ENCODE data around the gene HACD1. TPM values are rescaled to one million over a fixed set of nuclear protein-coding genes. Genes with fewer than 3 reads are reported as not detected.

The HACD1 gene
- total and polyA plus RNA-seq, 2 experiments from 2014 or later, result 14.8 to 38.8 TPM

DNA sequence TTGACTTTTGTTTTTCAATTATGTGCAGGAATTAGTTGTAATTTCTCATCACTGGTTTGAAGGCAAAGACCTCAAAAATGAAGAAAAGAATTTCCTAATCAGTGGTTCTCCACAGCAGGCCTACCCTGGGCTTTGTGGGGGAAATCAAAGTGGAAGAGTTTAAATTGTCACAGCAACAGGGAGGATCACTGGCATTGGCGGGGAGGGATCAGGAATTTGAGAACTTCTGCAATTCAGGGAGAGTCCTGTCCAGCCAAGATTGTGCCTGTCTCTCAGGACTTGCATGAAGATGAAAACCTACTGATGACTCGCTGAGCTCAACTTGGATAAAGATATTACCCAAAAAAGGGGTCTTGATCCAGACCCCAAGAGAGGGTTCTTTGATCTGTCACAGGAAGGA is 70.1 kb downstream of the HACD1 start:
- Histone ChIP-seq H3K4me1 (ENCODE audit: insufficient read depth) (no peaks in the 10 kb centered on the region), H3K27me3 (no peaks in the 10 kb centered on the region), H3K4me3 (no peak overlapping the region), H4K20me1 (ENCODE audit: insufficient read depth, poor library complexity, severe bottlenecking) (no peaks in the 10 kb centered on the region), H3K9me2 (replicated peaks; ENCODE audit: insufficient read depth) (no peaks in the 10 kb centered on the region), H3K9me3 (ENCODE audit: low read depth) (no peaks in the 10 kb centered on the region), H3K4me2 (no peak overlapping the region), H3K36me3 (replicated peaks; ENCODE audit: insufficient read depth, low read depth) (no peaks in the 10 kb centered on the region), H2AFZ (no peak overlapping the region), H3K27ac (no peak overlapping the region), H3K79me2 (no peaks in the 10 kb centered on the region)
- WGBS (ENCODE audit: low lambda C conversion rate, missing lambda C conversion rate), result 78% methylated on average over 2 of the region's 2 CpGs
- TF ChIP-seq, protein P1, sequence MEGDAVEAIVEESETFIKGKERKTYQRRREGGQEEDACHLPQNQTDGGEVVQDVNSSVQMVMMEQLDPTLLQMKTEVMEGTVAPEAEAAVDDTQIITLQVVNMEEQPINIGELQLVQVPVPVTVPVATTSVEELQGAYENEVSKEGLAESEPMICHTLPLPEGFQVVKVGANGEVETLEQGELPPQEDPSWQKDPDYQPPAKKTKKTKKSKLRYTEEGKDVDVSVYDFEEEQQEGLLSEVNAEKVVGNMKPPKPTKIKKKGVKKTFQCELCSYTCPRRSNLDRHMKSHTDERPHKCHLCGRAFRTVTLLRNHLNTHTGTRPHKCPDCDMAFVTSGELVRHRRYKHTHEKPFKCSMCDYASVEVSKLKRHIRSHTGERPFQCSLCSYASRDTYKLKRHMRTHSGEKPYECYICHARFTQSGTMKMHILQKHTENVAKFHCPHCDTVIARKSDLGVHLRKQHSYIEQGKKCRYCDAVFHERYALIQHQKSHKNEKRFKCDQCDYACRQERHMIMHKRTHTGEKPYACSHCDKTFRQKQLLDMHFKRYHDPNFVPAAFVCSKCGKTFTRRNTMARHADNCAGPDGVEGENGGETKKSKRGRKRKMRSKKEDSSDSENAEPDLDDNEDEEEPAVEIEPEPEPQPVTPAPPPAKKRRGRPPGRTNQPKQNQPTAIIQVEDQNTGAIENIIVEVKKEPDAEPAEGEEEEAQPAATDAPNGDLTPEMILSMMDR (IDR thresholded peaks at IDR 0.05; ENCODE audit: poor library complexity), result no peak
- no peak for TF ChIP-seq EZH2phosphoT487 (IDR thresholded peaks at IDR 0.05; ENCODE audit: low read depth, severe bottlenecking, unreplicated experiment)
- no peak for TF ChIP-seq EZH2 (IDR thresholded peaks at IDR 0.05; ENCODE audit: borderline replicate concordance)
- DNase-seq (ENCODE audit: low spot score), result no peak

DNA sequence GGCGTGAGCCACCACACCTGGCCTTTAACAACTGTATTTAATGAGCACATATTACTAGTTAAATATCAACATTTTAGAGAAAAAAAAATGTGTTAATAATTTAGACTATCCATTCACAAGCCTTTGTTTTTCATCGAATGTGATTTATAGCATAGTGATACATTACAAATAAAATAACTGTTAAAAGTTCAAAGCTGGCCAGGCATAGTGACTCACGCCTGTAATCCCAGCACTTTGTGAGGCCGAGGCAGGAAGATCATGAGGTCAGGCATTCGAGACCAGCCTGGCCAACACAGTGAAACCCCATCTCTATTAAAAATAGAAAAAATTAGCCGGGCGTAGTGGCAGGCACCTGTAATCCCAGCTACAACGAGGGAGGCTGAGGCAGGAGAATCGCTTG is 72.7 kb downstream of the HACD1 start:
- no peaks in the 10 kb centered on the region for H3K79me2 ChIP-seq
- 93% methylated on average over 9 of the region's 9 CpGs for WGBS (ENCODE audit: low lambda C conversion rate, missing lambda C conversion rate)
- no peaks in the 10 kb centered on the region for H3K9me2 ChIP-seq (replicated peaks; ENCODE audit: insufficient read depth)
- no peaks in the 10 kb centered on the region for H3K4me1 ChIP-seq (ENCODE audit: insufficient read depth)
- H4K20me1 ChIP-seq (ENCODE audit: insufficient read depth, poor library complexity, severe bottlenecking), result no peaks in the 10 kb centered on the region
- no peak overlapping the region for H2AFZ ChIP-seq
- H3K4me3 ChIP-seq, result no peak overlapping the region
- H3K27me3 ChIP-seq, result no peaks in the 10 kb centered on the region
- no peak for DNase-seq (ENCODE audit: low spot score)
- no peak overlapping the region for H3K4me2 ChIP-seq
- no peaks in the 10 kb centered on the region for H3K9me3 ChIP-seq (ENCODE audit: low read depth)
- no peak overlapping the region for H3K27ac ChIP-seq
- TF ChIP-seq EZH2phosphoT487 (IDR thresholded peaks at IDR 0.05; ENCODE audit: low read depth, severe bottlenecking, unreplicated experiment) (no peak), EZH2 (IDR thresholded peaks at IDR 0.05; ENCODE audit: borderline replicate concordance) (no peak)
- TF ChIP-seq, protein P1 (IDR thresholded peaks at IDR 0.05; ENCODE audit: poor library complexity), result no peak
- H3K36me3 ChIP-seq (replicated peaks; ENCODE audit: insufficient read depth, low read depth), result no peaks in the 10 kb centered on the region

Small RNAs within 50 kb of the gene (small RNA-seq; reads per million reads assigned to genes)
- not detected for gene AC069542.2

Other genes with a start within 250 kb of the HACD1 start
- gene ST8SIA6, start 162.8 kb downstream of the HACD1 start, total RNA-seq, result 0.24 TPM in 1 of 2 replicates, not detected in the other
- gene ST8SIA6, start 162.8 kb downstream of the HACD1 start, polyA plus RNA-seq, result 0.10 and 0.94 TPM in 2 replicates
- gene STAM, start 26.8 kb upstream of the HACD1 start, total RNA-seq, result 29.9 and 32.2 TPM in 2 replicates
- gene STAM, start 26.8 kb upstream of the HACD1 start, polyA plus RNA-seq, result 16.7 and 20.6 TPM in 2 replicates
- gene TMEM236, start 134.8 kb upstream of the HACD1 start, total RNA-seq, result 0.80 and 1.4 TPM in 2 replicates
- 0.08 and 0.51 TPM in 2 replicates for gene TMEM236, start 134.8 kb upstream of the HACD1 start, polyA plus RNA-seq
- gene MRC1, start 192.0 kb upstream of the HACD1 start, total RNA-seq, result 1.8 and 2.4 TPM in 2 replicates
- gene MRC1, start 192.0 kb upstream of the HACD1 start, polyA plus RNA-seq, result 0.13 and 0.30 TPM in 2 replicates